T-helper 22 cell (primary cell): ENCODE measurements around the gene FYTTD1.

Source experiments
- DNase-seq: peaks from one replicate; pipeline ENCODE4 v3.0.0-alpha.2; 2020; ENCODE audit warnings: low read depth

Gene FYTTD1

DNA sequence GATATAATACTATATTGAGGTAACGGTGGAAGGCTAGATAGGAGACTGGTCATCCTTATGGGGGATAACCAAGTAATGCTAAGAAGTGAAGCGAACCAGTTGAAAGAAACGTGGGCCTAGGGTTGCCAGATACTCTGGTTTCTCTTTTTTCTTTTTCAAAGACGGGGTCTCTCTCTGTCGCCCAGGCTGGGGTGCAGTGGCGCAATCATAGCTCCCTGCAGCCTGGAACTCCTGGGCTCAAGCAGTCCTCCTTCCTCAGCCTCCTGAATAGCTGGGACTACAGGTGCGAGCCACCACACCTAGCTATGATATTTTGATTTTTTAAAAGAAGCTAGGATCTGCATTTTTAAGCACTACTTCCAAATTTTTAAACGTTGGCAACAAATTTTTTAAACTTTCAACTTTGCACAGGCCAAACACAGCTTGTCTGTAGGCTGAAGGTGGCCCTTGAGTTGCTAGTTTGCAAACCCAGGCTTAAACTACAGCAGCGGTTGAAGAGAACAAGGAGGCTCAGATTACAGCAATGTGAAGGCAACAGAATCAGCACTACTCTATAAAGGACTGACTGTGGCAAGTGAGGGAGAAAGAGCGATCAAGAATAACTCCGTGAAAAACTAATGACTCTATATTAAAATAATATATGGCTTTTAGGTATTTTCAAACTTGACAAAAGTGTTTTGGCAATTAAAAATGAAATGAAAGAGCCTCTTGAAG lies 11.8 kb upstream of the FYTTD1 start:
- DNase-seq: no peak

DNA sequence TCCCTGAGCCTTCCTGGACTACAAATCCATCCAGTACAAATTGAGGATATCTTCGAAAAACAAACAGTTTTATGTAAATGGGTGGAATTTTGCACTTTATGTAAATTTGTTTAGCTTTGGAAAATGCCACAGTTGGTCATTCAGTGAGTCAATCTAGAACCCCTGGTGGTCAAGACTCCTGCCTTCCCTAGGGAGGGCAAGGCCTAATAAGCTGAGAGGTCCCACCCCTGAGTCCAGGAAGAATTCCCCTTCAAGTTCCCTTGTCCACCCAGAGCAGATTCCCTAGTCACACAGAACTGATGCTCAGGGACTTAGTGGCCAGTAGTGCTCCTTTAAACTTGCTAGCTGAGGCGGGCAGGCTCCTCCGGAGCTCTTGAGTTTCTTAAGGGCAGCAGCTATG lies 6.9 kb upstream of the FYTTD1 start:
- DNase-seq: no peak

DNA sequence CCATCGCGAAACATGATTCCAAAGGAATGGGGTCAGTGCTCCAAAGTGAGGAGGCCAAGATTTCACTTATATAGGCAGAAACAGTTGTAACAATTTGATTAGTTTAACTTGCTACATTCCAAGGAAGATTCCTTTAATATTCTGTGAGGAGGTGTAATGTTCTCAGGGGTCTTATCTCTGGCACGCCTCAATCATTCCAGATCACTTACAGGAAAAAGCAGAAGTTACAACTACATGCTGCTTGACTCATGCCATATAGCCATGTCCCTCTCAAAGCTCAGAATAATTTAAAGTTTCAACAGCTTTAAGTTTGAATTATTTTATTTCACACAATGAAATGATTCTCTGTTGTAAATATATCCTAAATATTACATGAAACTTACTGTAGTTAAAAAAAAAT lies 3.5 kb upstream of the FYTTD1 start:
- no peak for DNase-seq

DNA sequence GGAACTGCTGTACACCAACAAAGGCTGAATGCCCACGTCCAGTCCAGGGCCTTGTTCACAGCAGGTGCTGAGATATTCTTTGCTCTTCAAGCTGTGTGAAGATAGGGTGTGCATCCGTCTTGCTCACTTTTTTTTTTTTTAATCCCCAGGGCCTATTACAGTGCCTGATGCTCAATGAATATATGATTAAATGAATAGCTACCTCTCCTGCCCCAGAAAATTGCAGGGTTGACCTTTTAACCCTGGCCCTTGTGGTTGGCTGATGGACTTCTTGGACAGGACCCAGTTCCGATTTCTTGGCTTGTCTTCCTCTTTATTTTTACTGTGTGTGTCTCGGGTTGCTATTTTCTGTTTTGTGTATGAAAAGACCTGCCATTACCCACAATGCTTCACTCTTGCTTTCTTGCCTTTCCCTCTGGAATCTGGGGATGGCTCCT lies 2.9 kb upstream of the FYTTD1 start:
- no peak for DNase-seq

DNA sequence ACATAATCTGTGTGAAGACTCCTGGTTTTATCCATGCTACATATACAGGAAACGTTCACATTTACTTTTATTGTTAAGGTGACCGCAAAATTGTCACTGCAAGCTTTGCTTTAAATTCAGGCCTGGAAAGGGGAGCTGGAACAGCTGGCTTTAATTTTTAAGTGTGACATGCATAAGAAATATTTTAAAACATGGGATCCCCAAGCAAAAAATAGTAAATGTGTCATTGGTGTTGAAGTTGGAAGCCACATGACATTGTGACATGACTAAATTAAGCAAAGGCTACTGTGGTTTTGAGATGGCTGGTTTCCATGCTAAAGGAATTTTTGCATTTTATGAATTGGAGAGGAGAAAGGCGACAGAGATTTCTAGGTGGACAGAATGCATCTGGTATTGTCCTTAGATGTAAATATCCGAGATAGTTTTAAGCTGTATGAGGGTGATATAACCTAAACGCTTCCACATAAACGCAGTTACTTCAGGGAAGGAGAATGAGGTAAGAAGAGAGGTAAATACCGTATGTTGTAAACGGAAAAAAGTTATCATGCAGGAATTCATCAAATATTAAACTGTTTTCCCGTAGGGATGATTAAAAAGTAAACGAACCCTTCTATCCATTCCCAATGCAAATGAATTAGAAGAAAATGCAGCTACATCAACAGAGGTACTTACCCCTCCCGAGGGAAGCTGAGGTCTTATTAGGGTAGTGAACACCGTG lies 927 bp upstream of the FYTTD1 start:
- no peak for DNase-seq

DNA sequence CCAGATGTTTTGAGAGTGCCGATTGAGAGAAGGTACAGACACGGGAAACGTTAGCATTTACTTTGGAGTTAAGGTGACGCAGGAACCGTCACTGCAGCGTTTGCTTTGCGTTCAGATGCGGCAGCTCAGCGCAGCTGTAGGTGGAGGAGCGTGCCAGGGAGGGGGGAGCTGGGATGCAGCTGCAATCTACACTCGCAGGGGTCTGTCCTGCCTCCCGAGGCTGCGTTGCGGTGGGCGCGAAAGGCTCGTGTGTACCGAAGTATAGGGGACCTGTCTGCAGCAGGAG lies 425 bp upstream of the FYTTD1 start:
- DNase-seq: peak; percentile 59

DNA sequence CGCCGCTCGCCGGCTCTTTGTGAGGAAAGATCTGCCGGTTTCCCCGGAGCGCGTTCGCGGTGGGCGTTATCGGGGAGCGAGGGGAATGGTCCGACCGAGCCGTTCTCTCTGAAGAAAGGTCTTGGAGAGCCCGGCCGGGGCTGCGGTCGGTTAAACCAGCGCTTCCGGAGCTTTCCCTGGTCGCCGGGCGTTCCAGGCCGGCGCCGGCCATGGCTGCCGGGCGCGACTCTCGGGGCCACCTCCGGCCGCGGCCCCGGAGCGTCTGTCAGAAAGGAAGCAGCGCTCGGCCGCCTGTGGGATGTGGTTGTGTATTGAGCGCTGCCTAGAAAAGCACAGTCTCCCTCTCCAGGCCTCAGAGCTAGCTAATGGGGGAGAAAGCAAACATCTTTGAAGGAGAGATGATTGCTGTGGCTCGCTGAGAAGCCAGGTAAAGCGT lies 731 bp downstream of the FYTTD1 start:
- peak; percentile 30 for DNase-seq

DNA sequence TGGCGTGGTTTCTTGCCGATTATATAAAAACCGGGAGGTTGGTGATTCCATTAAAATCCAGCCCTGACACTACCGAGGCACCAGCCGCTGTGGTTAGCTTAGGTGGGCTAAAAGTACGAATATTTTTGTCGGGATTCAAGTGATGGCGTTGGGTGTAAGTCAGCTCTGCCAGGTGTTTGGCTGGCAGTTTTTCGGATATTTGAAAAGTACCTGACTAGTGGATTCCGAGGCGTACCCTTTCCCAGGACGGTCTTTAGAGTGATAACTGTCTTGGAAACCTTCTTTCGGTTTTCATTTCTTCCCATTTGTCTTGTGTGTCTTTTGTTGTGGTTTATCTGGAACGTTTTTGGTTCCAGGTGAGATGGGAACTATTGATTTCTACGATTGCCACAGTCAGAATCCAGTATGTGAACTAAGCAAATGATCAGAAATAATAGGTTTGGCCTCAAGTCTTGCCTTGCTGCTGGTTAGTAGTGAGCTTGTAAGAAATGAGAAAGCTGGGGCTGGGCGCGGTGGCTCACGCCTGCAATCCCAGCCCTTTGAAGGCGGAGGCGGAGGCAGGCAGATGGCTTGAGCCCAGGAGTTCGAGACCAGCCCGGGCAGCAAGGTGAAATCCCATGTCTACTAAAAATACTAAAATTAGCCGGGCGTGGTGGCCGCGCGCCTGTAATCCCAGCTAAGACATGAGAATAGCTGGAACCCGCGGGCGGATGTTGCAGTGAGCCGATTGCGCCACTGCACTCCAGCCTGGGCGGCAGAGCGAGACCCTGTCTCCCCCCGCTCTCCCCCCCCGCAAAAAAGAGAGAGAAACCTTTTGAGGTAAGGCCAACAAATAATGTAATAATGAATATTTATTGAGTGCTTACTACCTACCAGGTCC lies 1.4 kb downstream of the FYTTD1 start:
- DNase-seq: no peak

DNA sequence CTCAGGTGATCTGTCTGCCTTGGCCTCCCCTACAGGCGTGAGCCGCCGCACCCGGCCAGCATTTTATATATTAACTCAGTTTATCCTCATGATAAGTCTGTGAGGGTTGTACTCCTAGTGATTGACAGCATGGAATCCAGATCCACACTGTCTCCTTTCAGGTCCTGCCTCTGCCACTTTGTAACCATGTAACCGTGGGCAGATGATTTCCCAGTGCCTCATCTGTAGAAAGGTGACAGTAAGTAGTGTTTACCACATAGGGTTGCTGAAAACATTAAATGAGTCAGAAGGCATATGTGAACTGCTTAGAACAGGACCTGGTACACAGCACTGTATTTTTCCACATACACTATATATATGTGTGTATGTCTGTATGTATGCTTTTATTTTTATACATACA lies 2.4 kb downstream of the FYTTD1 start:
- DNase-seq: no peak

DNA sequence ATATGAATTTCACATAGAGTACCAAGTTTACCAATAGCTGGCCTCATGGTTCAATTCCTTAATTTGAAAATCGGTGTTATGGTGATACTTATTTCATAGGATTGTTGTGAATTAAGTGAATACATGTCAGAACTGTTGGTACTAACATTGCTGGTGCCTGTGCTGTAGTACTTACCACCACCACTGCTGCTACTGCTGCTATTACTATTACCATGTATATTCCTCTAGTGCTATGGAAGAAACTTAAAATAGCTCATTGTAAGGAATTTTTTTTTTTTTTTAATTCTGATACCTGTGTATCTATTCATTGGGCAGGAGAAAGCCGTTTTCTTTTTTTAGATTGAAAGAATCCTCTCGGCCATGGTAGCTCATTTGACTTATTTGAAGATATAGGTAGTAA lies 3.6 kb downstream of the FYTTD1 start:
- no peak for DNase-seq

DNA sequence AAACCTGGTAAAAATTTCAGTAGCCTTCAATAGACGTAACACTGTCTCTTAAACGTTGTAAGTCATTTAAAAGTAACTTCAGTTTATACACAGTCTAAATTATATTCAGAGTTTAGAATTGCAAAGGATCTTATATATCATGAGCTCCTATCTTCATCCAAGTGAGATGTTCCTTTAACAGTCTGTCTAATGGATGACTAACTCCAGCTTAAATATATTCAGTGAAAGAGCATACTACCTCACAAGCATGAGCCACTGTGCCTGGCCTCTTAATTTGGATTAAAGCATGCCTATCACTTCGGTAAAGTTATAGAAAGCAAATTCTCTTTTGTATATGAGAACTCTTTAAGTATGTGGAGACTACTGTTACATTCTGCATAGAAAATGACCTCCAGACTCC lies 7.0 kb downstream of the FYTTD1 start:
- no peak for DNase-seq

DNA sequence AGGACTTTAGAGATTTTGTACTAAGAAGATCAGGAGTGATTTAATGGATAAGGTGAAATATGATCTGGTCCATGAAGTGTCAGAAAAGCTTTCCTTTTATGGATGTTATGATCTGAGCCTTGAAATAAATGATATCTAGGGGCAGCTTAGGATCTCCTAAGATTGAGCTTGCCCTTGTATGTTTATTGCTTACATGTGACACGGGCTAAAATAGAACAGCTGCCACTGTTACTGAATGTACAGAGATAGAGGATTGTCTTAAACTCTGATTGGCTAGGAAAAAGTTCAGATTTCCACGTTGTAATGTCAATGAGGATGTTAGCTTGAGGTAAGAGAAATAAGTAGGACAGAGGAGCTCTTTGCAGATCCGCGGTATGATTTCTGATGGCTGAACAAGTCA lies 8.8 kb downstream of the FYTTD1 start:
- no peak for DNase-seq

DNA sequence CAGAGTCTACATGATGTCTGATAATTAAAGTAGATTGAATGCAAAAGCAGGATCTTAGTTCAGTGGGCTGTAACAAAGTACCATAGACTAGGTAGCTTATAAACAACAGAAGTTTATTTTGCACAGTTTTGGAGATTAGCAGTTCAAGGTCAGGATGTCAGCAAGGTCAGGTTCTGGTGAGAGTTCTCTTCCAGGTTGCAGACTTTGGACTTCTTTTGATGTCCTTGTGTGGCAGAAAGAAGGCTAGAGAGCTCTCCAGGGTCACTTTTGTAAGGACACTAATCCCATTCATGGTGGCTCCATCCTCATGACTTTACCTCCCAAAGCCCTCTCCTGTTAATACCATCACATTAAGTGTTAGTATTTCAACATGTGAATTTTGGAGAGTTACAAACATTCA lies 12.1 kb downstream of the FYTTD1 start:
- DNase-seq: no peak

DNA sequence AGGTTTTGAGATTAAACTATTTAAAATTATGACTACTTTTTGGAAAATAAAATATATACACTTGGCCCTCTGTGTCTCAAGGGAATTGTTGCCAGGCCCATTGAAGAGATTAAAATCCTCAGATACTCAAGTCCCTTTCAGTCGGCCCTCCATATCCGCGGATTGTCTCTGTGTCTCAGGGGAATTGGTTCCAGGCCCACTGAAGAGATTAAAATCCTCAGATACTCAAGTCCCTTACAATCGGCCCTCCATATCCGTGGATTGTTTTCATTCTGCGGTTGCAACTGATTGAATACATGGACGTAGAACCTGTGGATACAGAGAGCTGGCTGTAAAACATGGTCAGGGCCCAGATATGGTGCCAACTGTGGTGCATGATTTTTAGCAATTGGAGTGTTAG lies 25.6 kb downstream of the FYTTD1 start:
- DNase-seq: no peak

DNA sequence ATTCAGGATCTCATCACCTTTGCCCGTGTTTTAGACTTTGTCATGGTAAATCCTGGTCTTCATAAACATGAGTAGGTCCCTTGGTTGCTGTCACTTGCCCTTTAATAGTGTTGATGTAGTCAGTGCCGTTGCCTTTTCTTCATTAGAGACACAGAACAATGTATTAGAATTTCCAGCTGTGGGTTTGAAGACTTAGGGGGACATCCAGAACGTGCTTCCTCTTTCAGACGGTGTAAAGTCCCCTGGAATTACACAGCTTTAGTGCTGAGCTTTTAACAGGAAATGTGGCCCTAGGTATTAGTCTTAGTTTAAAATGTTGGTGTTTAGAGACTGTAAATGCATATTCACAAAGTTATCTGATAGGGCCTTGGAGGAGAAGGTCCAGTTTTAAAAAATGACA lies 32.5 kb downstream of the FYTTD1 start:
- no peak for DNase-seq

DNA sequence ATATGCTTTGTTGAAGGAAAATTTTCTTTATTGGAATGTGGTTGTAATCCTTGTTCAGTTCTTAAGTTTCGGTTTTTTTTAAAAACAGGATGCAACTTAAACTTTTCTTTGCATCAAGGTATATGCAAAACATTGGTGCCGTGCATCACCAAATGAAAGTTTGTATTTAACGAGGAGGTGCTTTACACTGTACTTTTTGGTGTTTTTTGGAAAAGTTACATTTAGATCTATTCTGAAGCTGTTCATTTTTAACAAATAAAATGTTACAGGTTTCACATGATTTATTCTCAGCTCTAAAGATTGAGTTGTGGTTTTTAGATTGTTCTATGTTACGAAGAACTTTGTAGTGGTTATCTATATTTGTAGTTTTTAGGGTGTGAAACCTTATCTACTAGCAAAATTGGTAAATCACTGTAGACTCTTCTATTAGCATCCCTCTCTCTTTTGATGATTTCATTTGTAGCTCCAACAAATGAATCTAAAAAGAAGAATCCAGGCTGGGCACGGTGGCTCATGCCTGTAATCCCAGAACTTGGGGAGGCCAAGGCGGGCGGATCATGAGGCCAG lies 34.4 kb downstream of the FYTTD1 start:
- no peak for DNase-seq

DNA sequence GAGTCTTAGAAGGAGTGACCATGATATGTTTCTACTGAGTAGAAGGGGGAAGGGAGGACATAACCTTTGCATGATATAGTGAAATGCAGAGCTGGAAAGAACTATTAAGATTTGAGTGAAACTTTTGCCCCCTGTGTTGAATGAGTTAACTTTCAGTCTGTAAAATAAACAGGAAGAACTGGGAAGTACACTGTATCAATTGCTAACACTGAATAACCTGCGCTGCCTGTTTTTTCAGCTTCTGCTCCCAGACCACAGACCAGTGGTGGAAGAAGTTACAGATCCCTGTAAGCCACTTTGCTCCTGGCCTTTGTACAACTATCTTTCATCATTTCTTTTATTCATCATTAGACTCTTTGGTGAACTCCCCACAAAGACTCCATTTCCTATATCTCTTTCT lies 37.7 kb downstream of the FYTTD1 start:
- no peak for DNase-seq

DNA sequence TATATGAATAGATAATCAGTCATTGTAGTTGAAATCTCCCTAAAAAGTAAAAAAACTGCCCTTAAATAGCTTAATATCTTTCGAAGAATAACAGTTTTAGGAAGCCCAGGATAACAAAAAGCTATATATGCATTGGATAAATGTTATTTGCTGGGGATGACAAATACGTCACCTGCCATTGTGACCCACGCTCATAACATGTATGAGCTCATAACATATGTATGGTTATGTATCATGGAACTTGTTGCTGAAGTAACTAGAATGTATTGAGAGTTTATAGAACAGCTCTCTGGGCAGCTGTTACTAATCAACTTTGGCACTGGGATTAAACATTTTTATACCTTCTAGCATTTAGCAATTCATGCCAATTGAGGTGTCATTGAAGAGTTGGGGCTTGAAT lies 39.6 kb downstream of the FYTTD1 start:
- DNase-seq: no peak

DNA sequence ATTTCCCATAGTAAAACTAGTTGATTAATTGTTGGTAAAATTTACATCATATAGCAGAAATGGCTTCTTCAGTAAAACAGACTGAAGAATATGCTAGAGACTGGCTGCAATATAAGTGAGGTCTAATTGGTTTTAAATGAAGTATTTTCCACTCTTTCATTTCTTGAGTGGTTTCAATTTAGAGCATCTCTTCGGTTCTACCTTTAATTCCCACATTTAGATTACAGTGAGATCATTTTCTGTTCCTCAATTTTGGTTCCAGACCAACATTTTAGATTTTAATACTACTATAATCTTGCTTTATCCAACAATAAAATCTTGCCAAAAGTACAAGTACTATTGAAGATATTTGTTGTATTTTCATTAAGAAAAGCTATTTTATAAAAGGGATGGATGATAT lies 40.4 kb downstream of the FYTTD1 start:
- DNase-seq: no peak

DNA sequence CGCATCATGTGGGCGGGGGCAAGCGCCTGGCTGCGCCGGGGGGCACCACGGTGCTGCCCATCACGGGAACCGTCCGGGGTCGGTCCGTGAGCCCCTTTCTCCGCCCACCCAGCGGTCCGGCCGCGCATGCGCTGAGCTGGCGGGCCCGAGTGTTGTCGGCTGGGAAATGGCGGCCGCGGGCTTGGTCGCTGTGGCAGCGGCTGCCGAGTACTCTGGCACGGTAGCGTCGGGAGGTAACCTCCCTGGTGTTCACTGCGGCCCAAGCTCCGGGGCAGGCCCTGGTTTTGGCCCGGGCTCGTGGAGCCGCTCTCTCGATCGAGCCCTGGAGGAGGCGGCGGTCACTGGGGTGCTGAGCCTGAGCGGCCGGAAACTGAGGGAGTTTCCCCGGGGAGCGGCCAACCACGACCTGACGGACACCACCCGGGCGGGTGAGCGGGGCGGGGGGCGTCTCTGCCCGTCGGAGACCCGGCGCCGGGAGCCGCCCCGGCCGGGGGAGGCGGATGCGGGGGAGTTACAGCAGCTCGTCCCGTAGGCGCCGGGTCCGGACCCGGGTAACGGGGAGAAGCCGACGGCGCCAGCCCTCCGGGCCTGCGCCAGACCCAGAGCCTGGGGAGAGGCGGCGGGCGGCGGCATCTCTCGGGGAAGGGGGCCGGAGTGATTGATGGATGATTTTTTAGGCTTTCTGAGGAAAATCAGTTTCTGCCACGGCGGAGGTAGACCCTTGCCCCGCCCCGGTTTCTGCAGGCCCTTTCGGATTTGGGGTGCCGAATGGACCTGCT lies 41.6 kb downstream of the FYTTD1 start, which contains the start of gene LRCH3:
Gene LRCH3, plus strand, starts transcription at position 142 of the 779 bp plus-strand sequence. Its CDS starts 25 bp downstream, at position 167.
- peak; percentile 67 for DNase-seq

DNA sequence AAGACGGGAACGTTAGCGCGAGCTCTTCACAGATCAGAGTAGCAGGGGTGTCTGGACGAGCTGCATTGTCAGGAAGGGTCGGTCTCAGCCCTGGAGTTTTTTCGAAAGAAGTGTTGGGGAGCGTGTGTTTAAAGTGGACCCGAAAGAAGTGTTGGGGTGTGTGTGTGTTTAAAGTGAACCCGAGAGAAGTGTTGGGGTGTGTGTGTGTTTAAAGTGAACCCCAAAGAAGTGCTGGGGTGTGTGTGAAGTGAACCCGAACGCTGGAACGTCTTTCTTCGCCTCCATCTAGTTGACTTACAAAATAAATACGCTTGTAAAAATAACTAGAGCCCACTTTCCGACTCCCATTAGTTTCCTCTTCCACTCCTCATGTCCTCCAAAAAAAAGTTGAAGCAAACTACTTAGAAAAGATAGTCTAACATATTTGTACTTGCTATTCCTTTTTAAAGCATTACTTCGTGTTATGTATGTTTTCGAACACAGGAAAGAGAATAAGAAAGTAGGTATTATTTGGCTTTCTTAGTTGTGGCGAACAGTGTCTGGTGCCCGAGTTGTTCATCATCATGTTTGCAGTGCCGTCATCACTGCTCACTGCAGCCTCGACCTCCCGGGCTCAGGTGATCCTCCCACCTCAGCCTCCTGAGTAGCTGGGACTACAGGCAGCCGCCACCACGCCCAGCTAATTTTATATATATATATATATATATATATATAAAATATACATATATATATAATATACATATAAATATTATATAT lies 42.4 kb downstream of the FYTTD1 start:
- peak; percentile 13 for DNase-seq
